H9 (cell line): Measurements from ENCODE around the gene CLEC20A. TPM values are rescaled to one million over a fixed set of nuclear protein-coding genes. Genes with fewer than 3 reads are reported as not detected.

Source experiments
- DNase-seq: peaks from one replicate; pipeline ENCODE4 v3.0.0-alpha.2; 2017
- H2AFZ ChIP-seq: one replicate; pipeline ENCODE4 v1.6.1; 2013; ENCODE audit warnings: mild to moderate bottlenecking, low read length, control low read depth, moderate library complexity
- H2AK5ac ChIP-seq: 2 replicates; pipeline ENCODE4 v1.6.1; 2013; ENCODE audit warnings: low read length, control low read depth, mixed read lengths; ENCODE audit not compliant: insufficient read length
- H2BK120ac ChIP-seq: one replicate; pipeline ENCODE4 v1.6.1; 2013; ENCODE audit warnings: low read depth, mild to moderate bottlenecking, low read length, control low read depth, inconsistent platforms; ENCODE audit not compliant: poor library complexity, severe bottlenecking
- H2BK12ac ChIP-seq: 2 replicates; pipeline ENCODE4 v1.6.1; 2013; ENCODE audit warnings: low read length, control low read depth, mixed read lengths, low read depth; ENCODE audit not compliant: insufficient read length
- H2BK15ac ChIP-seq: 2 replicates; pipeline ENCODE4 v1.6.1; 2013; ENCODE audit warnings: low read depth, low read length, control low read depth
- H2BK20ac ChIP-seq: one replicate; pipeline ENCODE4 v1.6.1; 2013; ENCODE audit warnings: low read depth, mild to moderate bottlenecking, low read length, control low read depth, inconsistent platforms; ENCODE audit not compliant: poor library complexity, severe bottlenecking
- H2BK5ac ChIP-seq: 2 replicates; pipeline ENCODE4 v1.6.1; 2013; ENCODE audit warnings: low read length, control low read depth, mixed read lengths; ENCODE audit not compliant: insufficient read length
- H3K14ac ChIP-seq: 2 replicates; pipeline ENCODE4 v1.6.1; 2013; ENCODE audit warnings: low read length, control low read depth; ENCODE audit not compliant: insufficient read depth
- H3K18ac ChIP-seq: 2 replicates; pipeline ENCODE4 v1.6.1; 2013; ENCODE audit warnings: low read depth, mild to moderate bottlenecking, mixed read lengths, low read length, control low read depth; ENCODE audit not compliant: insufficient read length
- H3K23ac ChIP-seq: 2 replicates; pipeline ENCODE4 v1.6.1; 2013; ENCODE audit warnings: low read length, control low read depth, mixed read lengths, low read depth; ENCODE audit not compliant: insufficient read length
- H3K23me2 ChIP-seq: 2 replicates; pipeline ENCODE4 v1.6.1; 2013; ENCODE audit warnings: low read depth, mild to moderate bottlenecking, mixed read lengths, low read length, control low read depth; ENCODE audit not compliant: insufficient read length, poor library complexity, severe bottlenecking
- H3K27ac ChIP-seq: 2 replicates; pipeline ENCODE4 v1.5.1; 2013; ENCODE audit warnings: low read length, control low read depth, mixed read lengths, low read depth; ENCODE audit not compliant: insufficient read length
- H3K27me3 ChIP-seq: 2 replicates; pipeline ENCODE4 v1.6.1; 2013; ENCODE audit warnings: low read length, control low read depth, inconsistent platforms; ENCODE audit not compliant: insufficient read depth
- H3K4ac ChIP-seq: 2 replicates; pipeline ENCODE4 v1.6.1; 2013; ENCODE audit warnings: low read depth, mild to moderate bottlenecking, control low read depth, inconsistent platforms, low read length, moderate library complexity
- H3K4me1 ChIP-seq: 2 replicates; pipeline ENCODE4 v1.6.1; 2013; ENCODE audit warnings: low read length, control low read depth, inconsistent platforms; ENCODE audit not compliant: insufficient read depth
- H3K4me2 ChIP-seq: 2 replicates; pipeline ENCODE4 v1.6.1; 2013; ENCODE audit warnings: low read length, control low read depth, mixed read lengths; ENCODE audit not compliant: insufficient read length, insufficient read depth
- H3K56ac ChIP-seq: 2 replicates; pipeline ENCODE4 v1.6.1; 2013; ENCODE audit warnings: low read depth, mild to moderate bottlenecking, mixed read lengths, low read length, control low read depth; ENCODE audit not compliant: insufficient read length
- H3K79me1 ChIP-seq: 2 replicates; pipeline ENCODE4 v1.6.1; 2013; ENCODE audit warnings: low read depth, mild to moderate bottlenecking, moderate library complexity, low read length, control low read depth, inconsistent platforms; ENCODE audit not compliant: insufficient read depth, poor library complexity, severe bottlenecking
- H3K79me2 ChIP-seq: 2 replicates; pipeline ENCODE4 v1.6.1; 2013; ENCODE audit warnings: low read length, control low read depth, inconsistent platforms; ENCODE audit not compliant: insufficient read depth
- H3K9ac ChIP-seq: 2 replicates; pipeline ENCODE4 v1.6.1; 2013; ENCODE audit warnings: low read length, control low read depth, mixed read lengths; ENCODE audit not compliant: insufficient read length; ENCODE audit errors: extremely low read depth
- H3K9me3 ChIP-seq: one replicate; pipeline ENCODE4 v1.6.1; 2013; ENCODE audit warnings: low read depth, low read length, inconsistent platforms; ENCODE audit not compliant: control insufficient read depth
- H3T11ph ChIP-seq: one replicate; pipeline ENCODE4 v1.6.1; 2013; ENCODE audit warnings: mild to moderate bottlenecking, low read length, control low read depth, inconsistent platforms
- H4K20me1 ChIP-seq: one replicate; pipeline ENCODE4 v1.6.1; 2013; ENCODE audit not compliant: control insufficient read depth, insufficient read length, insufficient read depth
- H4K5ac ChIP-seq: 2 replicates; pipeline ENCODE4 v1.6.1; 2013; ENCODE audit warnings: low read depth, mild to moderate bottlenecking, mixed read lengths, low read length, control low read depth; ENCODE audit not compliant: insufficient read length
- H4K8ac ChIP-seq: replicated peaks from 2 replicates; pipeline ENCODE4 v1.6.1; 2013; ENCODE audit warnings: low read length, control low read depth, mixed read lengths, low read depth; ENCODE audit not compliant: insufficient read length
- H4K91ac ChIP-seq: 2 replicates; pipeline ENCODE4 v1.6.1; 2013; ENCODE audit warnings: low read depth, mild to moderate bottlenecking, moderate library complexity, mixed read lengths, low read length, control low read depth; ENCODE audit not compliant: insufficient read length
- H3K27ac Mint-ChIP-seq, 3 experiments: 2 replicates in 2 of 3; 3 replicates in 1 of 3; pipeline ENCODE4 v1.8.0; 2020 to 2021; ENCODE audit warnings: mixed read lengths in 3 of 3, mild to moderate bottlenecking in 1 of 3, moderate library complexity in 1 of 3
- H3K27me3 Mint-ChIP-seq: 2 replicates; pipeline ENCODE4 v1.8.0; 2021; ENCODE audit warnings: low read depth, mild to moderate bottlenecking, moderate library complexity, mixed read lengths
- H3K36me3 Mint-ChIP-seq, 3 experiments: 2 replicates in 2 of 3; 3 replicates in 1 of 3; pipeline ENCODE4 v1.8.0; 2020 to 2021; ENCODE audit warnings: low read depth in 3 of 3, mixed read lengths in 3 of 3; ENCODE audit not compliant: insufficient read depth in 1 of 3
- H3K4me1 Mint-ChIP-seq, 2 experiments: 2 replicates each; pipeline ENCODE4 v1.8.0; 2020; ENCODE audit warnings: mixed read lengths in 2 of 2
- H3K4me3 Mint-ChIP-seq, 2 experiments: 2 replicates in 1 of 2; 3 replicates in 1 of 2; pipeline ENCODE4 v1.8.0; 2020 to 2021; ENCODE audit warnings: mild to moderate bottlenecking in 2 of 2, mixed read lengths in 2 of 2, moderate library complexity in 1 of 2
- H3K9me3 Mint-ChIP-seq, 2 experiments: 2 replicates in 1 of 2; 3 replicates in 1 of 2; pipeline ENCODE4 v1.8.0; 2020; ENCODE audit warnings: mild to moderate bottlenecking in 2 of 2, mixed read lengths in 2 of 2, moderate library complexity in 1 of 2
- WGBS: extraction: QIAGEN DNeasy Blood & Tissue Kit; methylation state at CpG from one replicate; pipeline ENCODE4 v1.1.7; 2013; ENCODE audit warnings: missing lambda C conversion rate, low lambda C conversion rate, mixed read lengths; ENCODE audit not compliant: insufficient read length; ENCODE audit errors: extremely low coverage; 5-methylcytosine and 5-hydroxymethylcytosine counted together
- total RNA-seq: library from RNA; stranded (reverse); gene quantifications from 2 replicates; pipeline ENCODE4 v1.2.1, GENCODE V29; 2021
- TF ChIP-seq, protein P1 (sequence below): fragments of 200-600 bp; sonication (generic); conservative IDR thresholded peaks from 3 replicates; pipeline ENCODE4 v1.8.0; 2021; ENCODE audit warnings: antibody characterized with exemption, mild to moderate bottlenecking

The CLEC20A gene
- total RNA-seq, 1 experiment from 2014 or later: not detected

DNA sequence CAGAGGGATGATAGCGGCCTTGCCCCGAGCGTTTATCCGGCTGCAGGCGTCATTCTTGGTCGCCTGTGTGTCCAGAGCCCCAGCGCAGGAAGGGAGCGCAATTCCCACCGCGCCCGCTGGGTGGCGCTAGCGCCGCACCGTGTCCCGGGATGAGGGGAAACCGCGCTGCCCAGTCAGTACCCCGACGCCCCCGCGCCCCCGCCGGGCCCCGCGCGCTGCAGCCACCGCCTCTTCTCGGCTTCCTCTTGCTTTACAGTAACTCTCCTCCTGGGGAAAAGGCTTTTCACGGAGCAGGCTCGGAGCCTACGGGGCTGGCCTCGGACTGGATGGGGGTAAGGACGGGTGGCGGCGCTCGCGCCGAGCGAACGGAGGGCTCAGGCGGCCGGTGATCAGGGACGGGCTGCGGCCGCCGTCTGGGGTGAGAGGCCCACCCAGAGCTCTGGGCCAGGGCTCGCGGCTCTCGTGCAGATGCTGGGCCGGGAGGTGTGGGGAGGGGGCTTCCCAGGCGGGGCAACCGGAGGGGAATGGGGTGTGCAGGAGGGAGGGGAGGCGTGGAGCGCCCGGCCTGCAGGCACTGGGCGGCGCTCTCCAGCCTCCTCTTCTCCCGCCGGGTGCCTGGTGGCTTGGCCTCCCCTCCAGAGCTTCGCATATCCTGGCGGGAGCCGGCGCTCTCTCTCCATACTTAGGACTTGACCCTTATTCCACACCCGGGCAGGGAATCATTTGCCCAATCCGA is 46.0 kb upstream of the CLEC20A start:
- Histone ChIP-seq H3K56ac (no peak overlapping the region), H3K23me2 (peaks cover 10% of the 10 kb centered on the region), H3K9ac (peak overlapping the region; percentile 43), H2BK15ac (no peak overlapping the region), H3K23ac (no peak overlapping the region), H3K4me1 (no peaks in the 10 kb centered on the region; the same call in 1 of the 2 replicates), H3K79me2 (no peaks in the 10 kb centered on the region), H2AK5ac (no peak overlapping the region), H3T11ph (no peak overlapping the region), H3K79me1 (no peaks in the 10 kb centered on the region), H2AFZ (peak overlapping the region; percentile 60), H4K8ac (no peak overlapping the region), H4K20me1 (no peaks in the 10 kb centered on the region), H3K18ac (peak overlapping the region; percentile 47), H3K4ac (no peak overlapping the region), H2BK5ac (no peak overlapping the region), H4K5ac (no peak overlapping the region), H2BK20ac (no peak overlapping the region), H3K9me3 (no peaks in the 10 kb centered on the region), H2BK120ac (no peak overlapping the region), H3K27me3 (no peaks in the 10 kb centered on the region), H3K4me2 (peak overlapping the region; percentile 47), H4K91ac (no peak overlapping the region), H3K27ac (no peak overlapping the region), H2BK12ac (no peak overlapping the region), H3K14ac (peak overlapping the region; percentile 77; the same call in 1 of the 2 replicates)
- H3K27ac Mint-ChIP-seq: peak overlapping the region; percentile 93 to 99 (median 97)
- no peaks in the 10 kb centered on the region for H3K9me3 Mint-ChIP-seq
- peak; percentile 90 for DNase-seq
- peaks cover 0 to 15% (median 10%) of the 10 kb centered on the region in 3 experiments; a peak in 5 of 7 replicates for H3K36me3 Mint-ChIP-seq
- H3K27me3 Mint-ChIP-seq: no peaks in the 10 kb centered on the region
- TF ChIP-seq, protein P1, sequence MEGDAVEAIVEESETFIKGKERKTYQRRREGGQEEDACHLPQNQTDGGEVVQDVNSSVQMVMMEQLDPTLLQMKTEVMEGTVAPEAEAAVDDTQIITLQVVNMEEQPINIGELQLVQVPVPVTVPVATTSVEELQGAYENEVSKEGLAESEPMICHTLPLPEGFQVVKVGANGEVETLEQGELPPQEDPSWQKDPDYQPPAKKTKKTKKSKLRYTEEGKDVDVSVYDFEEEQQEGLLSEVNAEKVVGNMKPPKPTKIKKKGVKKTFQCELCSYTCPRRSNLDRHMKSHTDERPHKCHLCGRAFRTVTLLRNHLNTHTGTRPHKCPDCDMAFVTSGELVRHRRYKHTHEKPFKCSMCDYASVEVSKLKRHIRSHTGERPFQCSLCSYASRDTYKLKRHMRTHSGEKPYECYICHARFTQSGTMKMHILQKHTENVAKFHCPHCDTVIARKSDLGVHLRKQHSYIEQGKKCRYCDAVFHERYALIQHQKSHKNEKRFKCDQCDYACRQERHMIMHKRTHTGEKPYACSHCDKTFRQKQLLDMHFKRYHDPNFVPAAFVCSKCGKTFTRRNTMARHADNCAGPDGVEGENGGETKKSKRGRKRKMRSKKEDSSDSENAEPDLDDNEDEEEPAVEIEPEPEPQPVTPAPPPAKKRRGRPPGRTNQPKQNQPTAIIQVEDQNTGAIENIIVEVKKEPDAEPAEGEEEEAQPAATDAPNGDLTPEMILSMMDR: peak; percentile 98
- WGBS: no CpG with 5 or more reads among the region's 66 CpGs
- H3K4me1 Mint-ChIP-seq: peaks cover 11 to 16% of the 10 kb centered on the region in 2 experiments
- peak overlapping the region; percentile 89 to 91 for H3K4me3 Mint-ChIP-seq
